Germinal center (tissue), 1 donor: ENCODE data around the gene LTO1.
A peak's percentile ranks its signal among the peaks of the same experiment; 100 is the strongest.

Experiments used
- DNase-seq: peaks from one replicate; pipeline ENCODE4 v3.0.0; 2012; ENCODE audit warnings: mixed read lengths, low spot score

LTO1 gene

GRCh38 chr11:69677749-69678148 is 2.6 kb upstream of the LTO1 start:
- DNase-seq: no peak

DNA sequence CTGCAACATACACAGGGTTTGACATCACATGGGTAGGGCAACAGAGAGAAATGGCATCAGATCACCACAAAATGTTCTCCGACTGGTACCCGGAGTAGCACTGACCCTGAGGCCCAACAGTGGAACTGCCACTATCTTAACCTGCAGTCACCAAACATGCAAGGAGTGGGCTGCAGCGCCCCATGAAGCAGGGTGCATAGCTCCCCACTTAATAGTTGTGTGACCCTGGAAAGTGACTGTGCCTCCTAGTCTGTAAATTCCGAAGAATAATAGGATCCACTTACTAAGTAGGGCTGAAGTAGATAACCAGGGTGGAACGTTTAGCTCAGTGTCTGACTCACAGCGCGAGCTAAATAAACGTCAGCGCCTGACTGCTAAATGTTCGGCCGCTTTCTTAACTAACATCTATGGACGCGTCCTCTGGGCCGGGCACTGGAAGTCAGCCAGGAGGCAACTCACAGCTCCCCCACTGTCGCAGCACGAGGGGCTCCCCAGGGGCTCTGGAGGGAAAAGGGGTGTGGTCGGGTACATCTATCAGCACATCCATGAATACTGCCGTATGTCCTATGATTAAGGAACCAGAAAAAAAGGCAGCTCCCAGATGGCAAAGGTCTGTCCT is 777 bp downstream of the LTO1 start:
- no peak for DNase-seq

DNA sequence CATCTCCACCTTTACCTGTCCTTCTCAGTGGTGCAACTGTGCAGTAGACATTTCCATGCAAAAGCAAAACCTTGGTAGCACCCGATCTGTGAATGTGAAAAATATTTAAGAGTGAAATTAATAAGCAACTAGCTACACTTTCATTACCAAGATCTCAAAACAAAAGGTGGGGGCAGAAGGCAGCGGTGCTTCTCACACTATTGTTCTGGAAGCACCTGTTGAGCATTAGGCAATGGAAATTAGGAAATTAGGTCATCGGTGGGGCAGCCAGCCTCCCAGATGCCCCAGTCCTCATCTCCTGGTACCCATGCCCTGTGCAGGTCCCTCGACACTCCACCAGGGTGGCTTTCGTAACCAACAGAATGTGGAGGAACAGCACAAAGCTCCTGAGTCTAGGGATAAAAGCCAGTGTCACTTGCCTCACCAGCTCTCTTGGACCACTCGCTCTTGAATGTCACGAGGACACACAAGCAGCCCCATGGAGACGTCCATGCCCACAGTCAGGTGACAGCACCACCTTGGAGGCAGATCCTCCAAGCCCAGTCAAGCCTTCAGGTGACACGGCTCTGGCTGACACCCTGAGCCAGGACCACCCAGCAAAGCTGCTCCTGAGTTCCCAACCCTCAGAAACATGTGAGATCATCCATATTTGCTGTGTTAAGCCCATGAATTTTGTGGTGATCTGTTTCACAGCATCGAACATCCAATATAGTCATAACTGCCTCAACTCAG is 3.3 kb downstream of the LTO1 start:
- DNase-seq: no peak

DNA sequence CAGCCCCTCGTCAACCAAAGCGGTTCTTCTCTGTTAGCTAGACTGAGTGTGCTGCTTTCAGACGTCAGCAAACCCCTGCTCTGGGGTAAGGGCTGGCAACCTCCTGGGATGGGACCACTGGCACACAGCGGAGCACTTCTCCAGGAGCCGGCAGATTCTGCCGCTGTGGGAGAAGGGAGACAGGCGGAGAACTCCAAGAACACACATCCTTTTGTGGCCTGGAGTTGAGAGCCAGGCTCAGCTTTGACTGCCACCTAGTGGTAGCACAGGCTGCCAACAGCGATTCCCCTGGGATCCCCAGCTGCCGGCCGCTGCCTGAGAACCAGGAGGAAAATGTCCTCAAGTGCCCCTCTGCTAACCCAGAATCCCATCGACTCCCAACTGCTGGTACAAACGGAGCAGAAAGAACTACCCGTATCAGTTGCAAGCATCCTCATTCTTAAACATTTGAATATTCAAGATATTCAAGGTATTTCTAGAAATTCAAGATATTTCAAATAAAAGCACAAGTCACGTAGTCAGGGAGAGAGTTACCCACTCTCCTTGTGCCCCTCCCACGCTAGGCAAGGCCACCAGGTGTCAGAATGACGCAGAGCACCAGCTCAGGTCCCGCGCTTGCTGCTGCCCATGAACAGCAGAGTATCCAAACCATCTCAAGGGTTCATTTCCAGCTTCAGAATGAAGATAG is 4.9 kb downstream of the LTO1 start:
- DNase-seq: peak; percentile 84

- DNase-seq: no peak
Observed at GRCh38 chr11:69669486-69669885, 5.7 kb downstream of the LTO1 start.

DNA sequence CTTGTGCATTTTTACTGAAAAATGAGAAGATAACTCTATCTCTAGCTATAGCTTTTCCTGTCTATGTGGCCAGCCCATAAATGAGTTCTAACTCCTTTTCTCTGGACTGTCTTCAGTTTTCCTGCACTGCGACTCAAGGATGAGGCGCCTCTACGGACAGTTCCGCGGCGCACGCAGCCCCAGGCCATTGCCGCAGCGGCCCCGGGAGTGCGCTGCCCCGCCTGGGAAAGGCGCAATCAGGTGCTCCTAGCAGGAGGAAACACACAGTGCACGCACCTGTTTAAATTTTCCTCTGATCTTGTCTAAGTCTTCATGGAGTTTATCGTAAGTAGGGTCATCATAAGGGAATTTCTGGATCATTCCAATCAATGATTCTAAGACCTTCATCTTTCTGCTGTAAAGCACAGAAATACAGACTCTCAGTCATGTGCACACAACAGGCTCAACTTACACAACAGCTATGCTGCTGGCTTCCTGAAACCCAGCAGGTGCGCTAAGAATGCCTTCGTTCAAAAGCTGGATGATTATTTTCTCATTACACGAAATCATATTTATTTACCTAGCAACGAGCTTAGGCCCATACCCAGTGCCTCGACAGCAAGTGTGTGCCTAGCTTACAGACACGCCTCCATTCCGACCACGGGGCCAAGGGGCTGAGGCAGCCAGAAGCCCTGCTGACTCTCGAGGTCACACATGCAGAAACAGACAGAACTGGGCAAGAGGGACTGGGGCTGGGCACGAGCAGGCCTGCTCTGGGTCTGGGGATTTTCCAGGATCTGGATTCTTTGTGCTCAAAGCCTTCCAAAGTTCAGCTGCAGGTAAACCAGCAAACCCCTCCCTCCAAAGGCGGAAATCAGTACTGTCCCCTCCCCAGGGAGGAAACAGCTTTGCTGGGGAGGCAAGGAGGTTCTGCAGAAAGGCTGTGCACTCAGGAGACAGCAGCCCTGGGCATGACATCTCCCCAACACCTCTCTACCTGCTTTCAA is 7.2 kb downstream of the LTO1 start:
- no peak for DNase-seq

GRCh38 chr11:69666752-69667536 is 8.2 kb downstream of the LTO1 start:
- no peak for DNase-seq

GRCh38 chr11:69666261-69666660 is 8.9 kb downstream of the LTO1 start:
- DNase-seq: no peak

- DNase-seq: no peak
Observed at GRCh38 chr11:69665669-69666068, 9.5 kb downstream of the LTO1 start.

DNA sequence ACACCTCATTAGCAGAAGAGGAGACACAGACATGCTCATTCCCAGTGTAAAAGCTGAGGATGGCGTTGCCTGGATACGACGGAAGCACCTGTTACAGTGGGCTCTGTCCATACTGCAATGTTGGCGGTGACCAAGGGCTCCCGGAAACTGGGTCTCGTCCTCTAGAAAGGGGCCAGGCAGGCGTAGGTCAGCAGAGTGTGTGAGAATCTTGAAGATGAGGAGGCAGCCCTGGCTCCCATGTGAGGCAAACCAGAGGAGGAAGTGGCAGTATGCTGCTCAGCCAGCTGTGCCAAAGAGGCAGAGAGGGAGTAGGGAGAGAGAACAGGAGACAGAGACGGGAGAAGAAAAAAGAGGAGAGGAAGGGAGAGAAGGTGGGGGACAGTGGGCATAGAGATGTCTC is 10.3 kb downstream of the LTO1 start:
- no peak for DNase-seq

- DNase-seq: no peak
Observed at GRCh38 chr11:69664103-69664775, 10.9 kb downstream of the LTO1 start.

GRCh38 chr11:69663326-69663725 is 11.8 kb downstream of the LTO1 start:
- DNase-seq: no peak

- no peak for DNase-seq
Observed at GRCh38 chr11:69662806-69663205, 12.3 kb downstream of the LTO1 start.

DNA sequence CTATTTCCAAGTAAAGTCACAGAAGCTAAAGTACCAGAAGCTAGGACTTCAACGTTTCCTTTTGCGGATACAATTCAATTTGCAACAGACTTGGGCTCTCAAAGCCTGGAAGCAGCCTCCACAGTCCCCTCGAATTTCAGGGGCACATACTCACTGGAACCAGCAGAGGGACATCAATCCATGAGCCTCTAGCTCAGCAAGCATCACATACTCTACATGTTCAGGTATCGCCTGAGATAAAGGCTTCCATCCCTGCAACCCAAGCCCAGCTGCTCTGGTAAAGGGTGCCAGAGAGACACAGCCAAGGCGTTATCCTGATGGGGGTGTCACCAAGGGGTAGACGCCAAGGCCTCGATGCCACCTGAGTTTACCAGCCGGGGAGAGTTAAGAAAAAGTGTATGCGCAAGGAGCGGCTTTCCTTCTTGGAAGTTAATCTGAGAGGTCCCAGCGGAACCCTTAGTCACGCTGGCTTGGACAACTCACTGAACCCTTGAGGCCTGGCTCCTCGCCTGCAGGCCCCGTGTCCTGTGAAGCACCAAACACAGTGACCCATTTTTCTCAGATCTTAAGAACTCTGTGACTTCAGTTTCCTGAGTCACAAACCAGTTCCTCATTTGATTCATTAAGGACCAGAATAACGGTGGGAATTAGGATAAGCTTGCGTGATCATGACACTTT is 13.0 kb downstream of the LTO1 start:
- no peak for DNase-seq

DNA sequence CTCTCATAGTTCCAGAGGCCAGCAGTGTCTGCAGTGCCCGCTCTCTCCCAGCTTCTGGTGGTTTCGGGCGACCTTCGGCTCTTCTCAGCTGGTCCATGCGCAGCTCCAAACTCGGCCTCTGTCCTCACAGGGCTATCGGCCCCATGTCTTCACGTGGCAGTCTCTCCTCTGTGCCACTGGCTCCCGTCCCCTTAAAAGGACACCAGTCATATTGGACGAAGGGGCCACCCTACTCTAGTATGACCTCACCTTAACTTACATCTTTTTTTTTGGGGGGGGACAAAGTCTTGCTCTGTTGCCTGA is 13.8 kb downstream of the LTO1 start:
- DNase-seq: no peak

- DNase-seq: no peak
Observed at GRCh38 chr11:69660001-69660500, 15.1 kb downstream of the LTO1 start.

DNA sequence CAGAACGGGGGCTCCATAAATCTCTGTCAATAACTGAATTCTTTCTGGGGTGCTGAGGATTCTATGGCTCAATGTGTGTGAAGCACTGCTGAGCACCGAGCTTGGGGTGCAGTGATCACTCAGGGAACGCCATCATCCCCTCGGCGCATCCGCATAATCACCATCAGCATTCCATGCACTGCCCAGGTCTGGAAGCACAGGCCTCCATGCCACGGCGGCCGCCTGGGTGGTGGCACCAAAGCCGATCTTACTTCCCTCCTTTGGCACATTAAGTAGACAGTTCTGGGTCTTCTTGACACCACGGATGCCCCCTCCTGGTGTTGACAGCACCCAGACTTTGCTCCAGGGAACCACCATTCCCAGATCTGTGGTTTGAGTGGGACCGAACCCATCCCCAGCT is 15.6 kb downstream of the LTO1 start:
- no peak for DNase-seq

DNA sequence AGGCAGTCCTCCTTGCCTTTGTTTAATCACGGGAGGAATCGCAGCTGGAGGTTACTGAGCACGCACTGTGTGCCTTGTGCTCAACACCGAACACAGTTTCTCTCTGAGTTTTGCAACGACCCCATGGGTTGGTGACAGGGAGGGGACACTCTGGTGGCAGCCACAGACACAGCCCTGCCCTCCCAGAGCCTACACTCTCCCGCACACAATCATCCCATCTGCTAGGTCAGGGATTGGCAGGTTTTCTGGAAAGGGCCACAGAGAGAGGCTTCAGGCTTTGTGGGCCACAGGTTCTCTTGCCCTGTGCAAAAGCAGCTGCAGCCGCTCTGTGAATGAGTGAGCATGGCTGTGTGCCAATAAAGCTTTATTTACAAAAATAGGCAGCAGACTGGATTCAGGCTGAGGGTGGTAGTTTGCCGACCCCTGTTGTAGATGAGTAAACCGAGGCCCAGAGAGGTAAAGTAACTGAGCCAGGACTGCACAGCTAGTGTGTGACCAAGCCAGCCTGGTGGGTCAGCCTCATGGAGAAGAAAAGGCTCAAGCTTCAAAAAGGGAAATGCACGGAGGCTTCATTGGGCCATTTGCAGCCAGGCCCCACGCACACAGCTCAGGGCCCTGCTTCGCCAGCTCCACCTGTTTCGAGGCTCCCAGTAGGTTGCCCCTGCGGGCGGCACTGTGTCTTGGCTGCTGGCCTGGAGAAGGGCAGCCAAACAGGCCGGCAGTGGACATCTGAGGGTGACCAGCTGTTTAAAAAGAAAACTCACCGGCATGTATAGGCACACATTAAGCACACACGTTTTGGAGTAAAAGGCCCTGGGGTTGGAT is 16.3 kb downstream of the LTO1 start:
- no peak for DNase-seq

GRCh38 chr11:69657911-69658625 is 17.1 kb downstream of the LTO1 start:
- no peak for DNase-seq
